NOMO-1 (cell line): ENCODE measurements around the gene PTCSC3.

Source experiments
- DNase-seq, 2 experiments: peaks; one replicate each; lab custom pipeline; 2025; ENCODE audit not compliant: unreplicated experiment in 2 of 2; lab: John Stamatoyannopoulos, UW

The PTCSC3 gene

GRCh38 chr14:36086629-36087395 is 89.7 kb downstream of the PTCSC3 start:
- no peak for DNase-seq

- no peak for DNase-seq
Observed at GRCh38 chr14:36085861-36086260, 90.7 kb downstream of the PTCSC3 start.
